Measurements from ENCODE around the gene TNC.

GRCh38 chr9:115157245-115157674 lies 39.3 kb upstream of the TNC start:
- TF ChIP-seq LEF1 (IDR thresholded peaks at IDR 0.05; ENCODE audit: borderline replicate concordance) = no peak
- TF ChIP-seq BHLHE40 (IDR thresholded peaks at IDR 0.05; ENCODE audit: borderline replicate concordance) = no peak
- no peak for TF ChIP-seq NFRKB (IDR thresholded peaks at IDR 0.05)
- no peak for TF ChIP-seq L3MBTL2 (conservative IDR thresholded peaks at IDR 0.05)
- TF ChIP-seq SP1 (IDR thresholded peaks at IDR 0.05) = no peak
- TF ChIP-seq SUZ12 (IDR thresholded peaks at IDR 0.05) = no peak
- TF ChIP-seq TARDBP (IDR thresholded peaks at IDR 0.05) = no peak
- TF ChIP-seq FOXK2 (IDR thresholded peaks at IDR 0.05) = no peak
- no peak for TF ChIP-seq ARNT (IDR thresholded peaks at IDR 0.05)
- no peak for TF ChIP-seq ELF4 (IDR thresholded peaks at IDR 0.05)
- no peak for TF ChIP-seq FOXM1 (IDR thresholded peaks at IDR 0.05; ENCODE audit: borderline replicate concordance)
- no peak for TF ChIP-seq HDGF (IDR thresholded peaks at IDR 0.05; ENCODE audit: borderline replicate concordance)
- TF ChIP-seq PKNOX1 (IDR thresholded peaks at IDR 0.05) = no peak

Measured in HEK293T (cell line).